ENCODE data around the gene DNAJC22.
"Not testable (repeated sequence)": the region's sequence is repeated elsewhere in the genome, so short reads cannot be mapped to it uniquely, and the experiment has no call there.

DNAJC22 gene

DNA sequence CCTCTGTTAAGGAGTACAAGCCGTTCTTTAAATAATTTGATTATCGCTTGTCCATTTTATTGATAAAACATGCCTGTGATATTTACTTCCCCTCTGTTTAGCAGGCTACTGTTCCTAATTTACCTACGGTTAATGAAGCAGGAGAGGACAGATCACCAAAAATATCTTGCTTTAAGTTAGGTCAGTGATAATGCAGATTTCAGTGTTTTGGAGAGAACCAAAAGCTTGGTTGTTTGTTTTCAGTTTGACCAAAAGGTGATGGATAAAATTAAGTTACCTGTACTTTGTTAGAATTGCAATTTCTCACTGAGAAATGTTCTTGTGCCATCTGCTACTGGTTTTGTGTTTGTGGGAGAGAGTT, 21.5 kb downstream of the DNAJC22 start:
- no peak for TF ChIP-seq SUZ12 (IDR thresholded peaks at IDR 0.05)
- no peak for TF ChIP-seq CTBP1 (IDR thresholded peaks at IDR 0.05; ENCODE audit: borderline replicate concordance)
- no peak for TF ChIP-seq HDGF (IDR thresholded peaks at IDR 0.05; ENCODE audit: borderline replicate concordance)
- no peak for TF ChIP-seq TARDBP (IDR thresholded peaks at IDR 0.05)
- TF ChIP-seq FOXK2 (IDR thresholded peaks at IDR 0.05), result no peak
- POLR2A ChIA-PET, result interaction anchor here (0.6 kb wide), 1 partner anchor 107 kb away, joined by 4 read pairs; no protein-coding TSS in a partner anchor
- no peak for DNase-seq (ENCODE audit: extremely low spot score)
- CTCF ChIA-PET, result interaction anchor here (0.8 kb wide), 1 partner anchor 20 kb away, joined by 3 read pairs; no protein-coding TSS in a partner anchor

DNA sequence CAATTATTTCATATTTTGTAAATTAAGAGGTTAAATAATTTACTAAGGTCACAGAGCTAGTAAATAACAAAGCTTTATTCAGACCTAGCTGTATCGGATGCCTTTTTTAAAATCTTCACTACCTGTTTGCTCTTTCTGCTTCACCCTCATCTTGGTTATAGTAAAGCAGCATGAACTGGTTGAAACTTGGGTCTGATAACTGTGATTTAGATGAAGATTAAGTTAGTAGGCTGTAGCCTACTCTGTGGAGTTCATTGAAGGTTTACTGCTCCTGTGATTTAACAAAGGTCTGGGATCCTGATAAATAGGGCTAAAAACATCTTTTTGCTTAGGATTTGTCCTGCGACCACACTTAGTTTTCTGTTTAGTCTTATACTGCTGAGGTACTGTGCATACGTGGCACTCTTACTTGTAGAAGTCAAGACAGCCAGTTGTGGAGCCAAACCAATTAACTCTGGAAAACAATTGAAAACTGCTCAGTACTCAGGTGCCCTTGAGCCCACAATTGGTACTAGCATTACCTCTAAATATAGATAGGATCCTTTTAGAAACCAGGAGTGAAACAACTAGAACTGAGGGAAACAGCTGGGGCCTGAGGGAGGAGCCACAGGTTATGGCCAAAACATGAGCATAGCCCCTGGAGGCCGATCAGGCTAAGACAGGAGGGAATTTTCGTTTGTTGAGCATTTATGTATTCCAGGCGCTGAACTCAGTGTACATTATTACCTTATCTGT, 22.9 kb downstream of the DNAJC22 start:
- CTCF ChIA-PET, result no interaction called here

DNA sequence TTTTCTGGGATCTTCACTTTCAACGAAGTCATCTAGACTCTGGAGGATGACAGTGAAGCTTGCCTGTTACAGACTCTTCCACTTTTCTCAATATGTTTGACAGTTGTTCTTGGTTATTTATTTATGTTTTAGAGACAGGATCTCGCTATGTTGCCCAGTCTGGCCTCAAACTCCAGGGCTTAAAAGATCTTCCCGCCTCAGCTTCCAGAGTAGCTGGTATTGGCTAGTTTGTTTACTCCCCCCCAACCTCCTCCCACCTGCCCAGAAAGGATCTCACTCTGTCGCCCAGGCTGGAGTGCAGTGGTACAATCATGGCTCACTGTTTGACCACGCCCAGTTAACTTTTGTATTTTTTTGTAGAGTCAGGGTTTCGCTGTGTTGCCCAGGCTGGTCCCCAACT, 23.9 kb downstream of the DNAJC22 start:
- ChIA-PET CTCF (no interaction called here), POLR2A (interaction anchor here (1.4 kb wide), 1 partner anchor 11 kb away, joined by 3 read pairs; no protein-coding TSS in a partner anchor)
- DNase-seq (ENCODE audit: extremely low spot score), result no peak
- no peak for TF ChIP-seq LEF1 (IDR thresholded peaks at IDR 0.05; ENCODE audit: borderline replicate concordance)
- TF ChIP-seq, protein P1, sequence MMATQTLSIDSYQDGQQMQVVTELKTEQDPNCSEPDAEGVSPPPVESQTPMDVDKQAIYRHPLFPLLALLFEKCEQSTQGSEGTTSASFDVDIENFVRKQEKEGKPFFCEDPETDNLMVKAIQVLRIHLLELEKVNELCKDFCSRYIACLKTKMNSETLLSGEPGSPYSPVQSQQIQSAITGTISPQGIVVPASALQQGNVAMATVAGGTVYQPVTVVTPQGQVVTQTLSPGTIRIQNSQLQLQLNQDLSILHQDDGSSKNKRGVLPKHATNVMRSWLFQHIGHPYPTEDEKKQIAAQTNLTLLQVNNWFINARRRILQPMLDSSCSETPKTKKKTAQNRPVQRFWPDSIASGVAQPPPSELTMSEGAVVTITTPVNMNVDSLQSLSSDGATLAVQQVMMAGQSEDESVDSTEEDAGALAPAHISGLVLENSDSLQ (IDR thresholded peaks at IDR 0.05), result no peak
- TF ChIP-seq SP1 (IDR thresholded peaks at IDR 0.05), result no peak
- TF ChIP-seq ZNF384 (IDR thresholded peaks at IDR 0.05), result no peak

More for the DNA sequence above, 22.9 kb downstream of the DNAJC22 start:
- POLR2A ChIA-PET, result interaction anchor here (1.4 kb wide), 1 partner anchor 12 kb away, joined by 3 read pairs; no protein-coding TSS in a partner anchor
- peak; percentile 64 for DNase-seq (ENCODE audit: extremely low spot score)
- TF ChIP-seq SUZ12 (IDR thresholded peaks at IDR 0.05) (no peak), TARDBP (IDR thresholded peaks at IDR 0.05) (no peak), CTBP1 (IDR thresholded peaks at IDR 0.05; ENCODE audit: borderline replicate concordance) (no peak), FOXK2 (IDR thresholded peaks at IDR 0.05) (no peak), FOXM1 (IDR thresholded peaks at IDR 0.05; ENCODE audit: borderline replicate concordance) (no peak), BHLHE40 (IDR thresholded peaks at IDR 0.05; ENCODE audit: borderline replicate concordance) (no peak), SP1 (IDR thresholded peaks at IDR 0.05) (no peak)

DNA sequence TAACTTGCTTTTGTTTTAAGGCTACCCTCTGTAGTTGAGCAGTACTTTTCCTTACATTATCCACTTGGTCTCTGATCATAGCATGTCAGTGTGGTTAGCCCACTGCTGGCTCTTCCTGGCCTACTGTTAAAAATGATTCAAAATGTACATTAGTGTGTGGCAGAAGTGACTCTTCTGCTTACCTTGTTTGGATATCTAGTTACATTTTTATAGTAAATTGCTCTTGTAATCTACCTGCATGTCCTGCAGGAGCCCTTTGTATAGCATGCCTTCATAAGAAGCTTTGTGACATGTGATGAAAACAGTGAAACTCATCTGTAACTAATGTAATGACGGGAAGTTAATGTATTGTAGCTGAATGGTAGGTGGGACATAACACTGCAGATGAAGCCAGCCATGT, 28.7 kb downstream of the DNAJC22 start:
- CTCF ChIA-PET, result no interaction called here
- POLR2A ChIA-PET, result interaction anchor here (2.9 kb wide), 1 partner anchor 9 kb away, joined by 22 read pairs; the partner anchor contains the start of gene SPATS2

DNA sequence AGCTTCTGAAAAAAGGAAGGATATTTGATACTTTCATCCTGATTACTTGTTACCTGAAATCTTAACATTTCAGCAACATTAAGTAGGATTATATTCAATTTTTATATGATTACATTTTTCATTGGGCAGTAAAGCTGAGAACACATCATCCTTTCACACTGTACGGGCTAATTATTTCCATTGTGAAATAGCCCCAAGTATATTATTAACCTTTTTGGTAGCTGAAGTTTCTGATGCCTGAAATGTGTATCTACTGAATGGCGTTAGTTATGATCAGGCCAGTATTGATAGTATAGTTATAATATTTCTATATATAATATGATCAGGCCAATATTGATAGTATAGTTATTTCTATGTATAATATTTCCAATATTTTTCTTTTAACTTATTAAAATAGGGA, 30.7 kb downstream of the DNAJC22 start:
- TF ChIP-seq LEF1 (IDR thresholded peaks at IDR 0.05; ENCODE audit: borderline replicate concordance), result no peak
- TF ChIP-seq, protein P1 (IDR thresholded peaks at IDR 0.05), result no peak
- TF ChIP-seq FOXM1 (IDR thresholded peaks at IDR 0.05; ENCODE audit: borderline replicate concordance), result no peak
- no peak for TF ChIP-seq FOXA1 (IDR thresholded peaks at IDR 0.05)
- DNase-seq (ENCODE audit: extremely low spot score), result no peak
- POLR2A ChIA-PET, result interaction anchor here (2.9 kb wide), 1 partner anchor 11 kb away, joined by 22 read pairs; the partner anchor contains the start of gene SPATS2
- CTCF ChIA-PET, result no interaction called here

More for the DNA sequence above, 28.7 kb downstream of the DNAJC22 start:
- DNase-seq (ENCODE audit: extremely low spot score), result no peak
- TF ChIP-seq SP1 (IDR thresholded peaks at IDR 0.05) (no peak), ELF4 (IDR thresholded peaks at IDR 0.05) (no peak), TARDBP (IDR thresholded peaks at IDR 0.05) (no peak), SUZ12 (IDR thresholded peaks at IDR 0.05) (no peak), L3MBTL2 (conservative IDR thresholded peaks at IDR 0.05) (no peak), CTBP1 (IDR thresholded peaks at IDR 0.05; ENCODE audit: borderline replicate concordance) (no peak), ZNF384 (IDR thresholded peaks at IDR 0.05) (no peak), FOXA1 (IDR thresholded peaks at IDR 0.05) (no peak), FOXK2 (IDR thresholded peaks at IDR 0.05) (no peak), BHLHE40 (IDR thresholded peaks at IDR 0.05; ENCODE audit: borderline replicate concordance) (no peak), FOXM1 (IDR thresholded peaks at IDR 0.05; ENCODE audit: borderline replicate concordance) (no peak), HDGF (IDR thresholded peaks at IDR 0.05; ENCODE audit: borderline replicate concordance) (no peak), LEF1 (IDR thresholded peaks at IDR 0.05; ENCODE audit: borderline replicate concordance) (no peak), NFRKB (IDR thresholded peaks at IDR 0.05) (no peak), ARNT (IDR thresholded peaks at IDR 0.05) (no peak)
- TF ChIP-seq, protein P1 (IDR thresholded peaks at IDR 0.05), result no peak

DNA sequence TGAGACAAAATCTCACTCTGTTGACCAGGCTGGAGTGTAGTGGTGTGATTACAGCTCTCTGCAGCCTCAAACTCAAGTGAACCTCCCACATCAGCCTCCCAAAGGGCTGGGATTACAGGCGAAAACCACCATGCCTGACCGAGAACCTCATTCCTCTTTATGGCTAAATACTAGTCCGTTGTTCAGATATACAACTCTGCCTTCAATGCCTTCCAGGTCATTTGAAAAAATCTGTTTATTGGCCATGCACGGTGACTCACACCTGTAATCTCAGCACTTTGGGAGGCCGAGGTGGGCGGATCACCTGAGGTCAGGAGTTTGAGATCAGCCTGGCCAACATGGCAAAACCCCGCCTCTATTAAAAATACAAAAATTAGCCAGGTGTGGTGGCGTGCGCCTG, 33.5 kb downstream of the DNAJC22 start:
- DNase-seq (ENCODE audit: extremely low spot score); POLR2A ChIA-PET: not testable (repeated sequence)
- CTCF ChIA-PET, result interaction anchor here (0.6 kb wide), 1 partner anchor 33 kb away, joined by 5 read pairs; no protein-coding TSS in a partner anchor

All from HEK293T (cell line).